OCI-LY1 (cell line): ENCODE measurements around the gene DNAH7.

Experiments used
- H2AFZ ChIP-seq: fragments of 200-600 bp; sonication (generic), shearing (Covaris generic); 2 replicates; pipeline ENCODE4 v1.6.0; 2014; ENCODE audit warnings: antibody characterized with exemption, mild to moderate bottlenecking, low read length
- H3F3A ChIP-seq: fragments of 200-600 bp; sonication (generic), shearing (Covaris generic); 2 replicates; pipeline ENCODE4 v1.6.0; 2014; ENCODE audit warnings: mild to moderate bottlenecking, antibody characterized with exemption, low read length, moderate library complexity; ENCODE audit not compliant: insufficient read depth
- H3K27ac ChIP-seq: fragments of 200-600 bp; sonication (generic); 2 replicates; pipeline ENCODE4 v1.5.1; 2014; ENCODE audit warnings: low read length, mixed run types, mild to moderate bottlenecking, low read depth; ENCODE audit not compliant: poor library complexity, severe bottlenecking
- H3K27me3 ChIP-seq: fragments of 200-600 bp; sonication (generic); 2 replicates; pipeline ENCODE4 v1.6.0; 2014; ENCODE audit warnings: antibody characterized with exemption, mild to moderate bottlenecking, low read length, moderate library complexity; ENCODE audit not compliant: insufficient read depth
- H3K36me3 ChIP-seq: fragments of 200-600 bp; sonication (generic); 2 replicates; pipeline ENCODE4 v1.6.1; 2014; ENCODE audit warnings: mild to moderate bottlenecking, antibody characterized with exemption, low read length, moderate library complexity, mixed read lengths; ENCODE audit not compliant: insufficient read depth
- H3K4me1 ChIP-seq: fragments of 200-600 bp; sonication (generic); 2 replicates; pipeline ENCODE4 v1.5.1; 2014; ENCODE audit warnings: mild to moderate bottlenecking, low read length, moderate library complexity; ENCODE audit not compliant: insufficient read depth, severe bottlenecking
- H3K4me2 ChIP-seq: fragments of 200-600 bp; sonication (generic), shearing (Covaris generic); 2 replicates; pipeline ENCODE4 v1.6.1; 2014; ENCODE audit warnings: low read length
- H3K4me3 ChIP-seq: fragments of 200-600 bp; sonication (generic); 2 replicates; pipeline ENCODE4 v1.5.1; 2014; ENCODE audit warnings: low read length, low read depth, mild to moderate bottlenecking, mixed read lengths; ENCODE audit not compliant: poor library complexity, severe bottlenecking
- H3K79me2 ChIP-seq: fragments of 200-600 bp; shearing (Covaris generic); 2 replicates; pipeline ENCODE4 v1.6.1; 2016; ENCODE audit warnings: mixed run types, low read length, mixed read lengths; ENCODE audit not compliant: insufficient read depth
- H3K9ac ChIP-seq: fragments of 200-600 bp; sonication (generic), shearing (Covaris generic); 2 replicates; pipeline ENCODE4 v1.6.1; 2014; ENCODE audit warnings: mild to moderate bottlenecking, low read length, mixed read lengths
- H3K9me2 ChIP-seq: fragments of 200-600 bp; sonication (generic), shearing (Covaris generic); 2 replicates; pipeline ENCODE4 v1.6.1; 2014; ENCODE audit warnings: low read depth, mild to moderate bottlenecking, low read length, mixed read lengths
- H3K9me3 ChIP-seq: fragments of 200-600 bp; shearing (Covaris generic); 2 replicates; pipeline ENCODE4 v1.6.1; 2014; ENCODE audit warnings: low read length, mixed read lengths
- H4K20me1 ChIP-seq: fragments of 200-600 bp; sonication (generic), shearing (Covaris generic); 2 replicates; pipeline ENCODE4 v1.6.0; 2016; ENCODE audit warnings: mild to moderate bottlenecking, low read length; ENCODE audit not compliant: insufficient read depth
- EZH2 ChIP-seq: fragments of 200-600 bp; sonication (generic), shearing (Covaris generic); IDR thresholded peaks from 2 replicates; pipeline ENCODE4 v1.8.0; 2017; ENCODE audit warnings: borderline replicate concordance, mixed run types, mild to moderate bottlenecking, antibody characterized with exemption, low read length, moderate library complexity, mixed read lengths
- TF ChIP-seq, protein P1 (sequence below): fragments of 200-600 bp; sonication (generic), shearing (Covaris generic); IDR thresholded peaks from 2 replicates; pipeline ENCODE4 v1.5.1; 2017; ENCODE audit warnings: mild to moderate bottlenecking, antibody characterized with exemption, low read length, moderate library complexity, mixed read lengths

The DNAH7 gene

GRCh38 chr2:196103626-196104025 is 35.0 kb upstream of the DNAH7 start:
- Histone ChIP-seq H3K4me1 (no peaks in the 10 kb centered on the region), H3K9me3 (no peaks in the 10 kb centered on the region), H3K27me3 (no peaks in the 10 kb centered on the region; the same call in 1 of the 2 replicates), H3K79me2 (no peaks in the 10 kb centered on the region), H3K9ac (no peak overlapping the region), H3K9me2 (no peaks in the 10 kb centered on the region), H3K4me2 (no peak overlapping the region), H3K4me3 (no peak overlapping the region), H3K27ac (no peak overlapping the region), H4K20me1 (no peaks in the 10 kb centered on the region), H3F3A (no peaks in the 10 kb centered on the region), H2AFZ (no peak overlapping the region), H3K36me3 (no peaks in the 10 kb centered on the region)
- no peak for TF ChIP-seq EZH2
- TF ChIP-seq, protein P1, sequence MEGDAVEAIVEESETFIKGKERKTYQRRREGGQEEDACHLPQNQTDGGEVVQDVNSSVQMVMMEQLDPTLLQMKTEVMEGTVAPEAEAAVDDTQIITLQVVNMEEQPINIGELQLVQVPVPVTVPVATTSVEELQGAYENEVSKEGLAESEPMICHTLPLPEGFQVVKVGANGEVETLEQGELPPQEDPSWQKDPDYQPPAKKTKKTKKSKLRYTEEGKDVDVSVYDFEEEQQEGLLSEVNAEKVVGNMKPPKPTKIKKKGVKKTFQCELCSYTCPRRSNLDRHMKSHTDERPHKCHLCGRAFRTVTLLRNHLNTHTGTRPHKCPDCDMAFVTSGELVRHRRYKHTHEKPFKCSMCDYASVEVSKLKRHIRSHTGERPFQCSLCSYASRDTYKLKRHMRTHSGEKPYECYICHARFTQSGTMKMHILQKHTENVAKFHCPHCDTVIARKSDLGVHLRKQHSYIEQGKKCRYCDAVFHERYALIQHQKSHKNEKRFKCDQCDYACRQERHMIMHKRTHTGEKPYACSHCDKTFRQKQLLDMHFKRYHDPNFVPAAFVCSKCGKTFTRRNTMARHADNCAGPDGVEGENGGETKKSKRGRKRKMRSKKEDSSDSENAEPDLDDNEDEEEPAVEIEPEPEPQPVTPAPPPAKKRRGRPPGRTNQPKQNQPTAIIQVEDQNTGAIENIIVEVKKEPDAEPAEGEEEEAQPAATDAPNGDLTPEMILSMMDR, result no peak

DNA sequence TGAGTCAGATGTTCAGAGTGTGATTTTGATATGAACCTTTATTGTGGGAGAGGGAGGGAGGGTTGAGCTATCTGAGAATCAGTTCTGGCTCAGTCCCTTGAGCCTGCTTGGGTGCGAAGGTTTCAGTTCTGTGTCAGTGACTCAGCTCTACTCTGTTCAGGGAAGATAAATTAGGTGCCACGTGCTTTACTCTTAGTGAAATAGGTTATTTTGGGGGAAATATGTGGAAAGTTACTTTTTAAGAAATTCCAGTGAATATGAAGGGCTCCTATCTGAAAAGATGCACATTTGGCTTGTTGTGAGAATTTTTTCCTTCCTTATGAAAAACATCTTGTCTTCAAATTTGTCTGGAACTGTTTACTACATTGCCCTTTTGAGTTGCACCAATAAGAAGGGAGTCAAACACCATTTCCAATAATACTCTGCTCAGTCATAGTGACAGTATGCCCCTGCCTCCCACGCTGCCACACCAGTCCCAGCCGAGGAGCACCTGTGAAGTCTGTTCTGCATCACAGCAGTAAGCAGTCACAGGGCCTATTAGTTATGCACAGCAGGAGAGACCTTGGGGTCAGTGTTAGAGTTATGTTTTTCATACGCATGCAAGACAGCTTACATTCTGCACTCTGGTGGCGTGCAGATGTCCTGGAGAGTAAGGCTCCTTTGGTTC is 32.8 kb upstream of the DNAH7 start:
- Histone ChIP-seq H3K36me3 (no peaks in the 10 kb centered on the region), H3K9me3 (no peaks in the 10 kb centered on the region), H3K4me1 (no peaks in the 10 kb centered on the region), H3K27ac (no peak overlapping the region), H3K79me2 (no peaks in the 10 kb centered on the region), H3F3A (no peaks in the 10 kb centered on the region), H3K4me3 (no peak overlapping the region), H4K20me1 (no peaks in the 10 kb centered on the region), H3K27me3 (no peaks in the 10 kb centered on the region; the same call in 1 of the 2 replicates), H2AFZ (no peak overlapping the region), H3K9me2 (no peaks in the 10 kb centered on the region), H3K9ac (no peak overlapping the region), H3K4me2 (no peak overlapping the region)
- no peak for TF ChIP-seq EZH2
- TF ChIP-seq, protein P1, result no peak

GRCh38 chr2:196099916-196100315 is 31.3 kb upstream of the DNAH7 start:
- no peak for TF ChIP-seq EZH2
- TF ChIP-seq, protein P1, result no peak
- H2AFZ ChIP-seq, result no peak overlapping the region
- H3K9me2 ChIP-seq, result no peaks in the 10 kb centered on the region

More at GRCh38 chr2:196099916-196100315, 31.3 kb upstream of the DNAH7 start:
- no peaks in the 10 kb centered on the region; the same call in 1 of the 2 replicates for H3K27me3 ChIP-seq
- no peaks in the 10 kb centered on the region for H3K4me1 ChIP-seq
- no peaks in the 10 kb centered on the region for H3F3A ChIP-seq
- no peaks in the 10 kb centered on the region for H3K36me3 ChIP-seq
- no peaks in the 10 kb centered on the region for H3K9me3 ChIP-seq
- H3K4me3 ChIP-seq, result no peak overlapping the region
- no peaks in the 10 kb centered on the region for H4K20me1 ChIP-seq
- no peaks in the 10 kb centered on the region for H3K79me2 ChIP-seq
- H3K4me2 ChIP-seq, result no peak overlapping the region
- H3K27ac ChIP-seq, result no peak overlapping the region
- no peak overlapping the region for H3K9ac ChIP-seq
